A549 treated with AZD2906 at 1 μM for 4 hours (cell line): ENCODE data around the gene SSTR4. TPM values are rescaled to one million over a fixed set of nuclear protein-coding genes. Genes with fewer than 3 reads are reported as not detected.

Experiments
- total RNA-seq: library from RNA; stranded (reverse); fragments of 200-300 nt; extraction: Qiagen RNA extraction; gene quantifications from 5 replicates; pipeline ENCODE4 v1.2.3, GENCODE V29; 2022

SSTR4 gene, protein sequence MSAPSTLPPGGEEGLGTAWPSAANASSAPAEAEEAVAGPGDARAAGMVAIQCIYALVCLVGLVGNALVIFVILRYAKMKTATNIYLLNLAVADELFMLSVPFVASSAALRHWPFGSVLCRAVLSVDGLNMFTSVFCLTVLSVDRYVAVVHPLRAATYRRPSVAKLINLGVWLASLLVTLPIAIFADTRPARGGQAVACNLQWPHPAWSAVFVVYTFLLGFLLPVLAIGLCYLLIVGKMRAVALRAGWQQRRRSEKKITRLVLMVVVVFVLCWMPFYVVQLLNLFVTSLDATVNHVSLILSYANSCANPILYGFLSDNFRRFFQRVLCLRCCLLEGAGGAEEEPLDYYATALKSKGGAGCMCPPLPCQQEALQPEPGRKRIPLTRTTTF
- total RNA-seq = 0.43 to 0.96 TPM (median 0.79 TPM) in 5 replicates

DNA sequence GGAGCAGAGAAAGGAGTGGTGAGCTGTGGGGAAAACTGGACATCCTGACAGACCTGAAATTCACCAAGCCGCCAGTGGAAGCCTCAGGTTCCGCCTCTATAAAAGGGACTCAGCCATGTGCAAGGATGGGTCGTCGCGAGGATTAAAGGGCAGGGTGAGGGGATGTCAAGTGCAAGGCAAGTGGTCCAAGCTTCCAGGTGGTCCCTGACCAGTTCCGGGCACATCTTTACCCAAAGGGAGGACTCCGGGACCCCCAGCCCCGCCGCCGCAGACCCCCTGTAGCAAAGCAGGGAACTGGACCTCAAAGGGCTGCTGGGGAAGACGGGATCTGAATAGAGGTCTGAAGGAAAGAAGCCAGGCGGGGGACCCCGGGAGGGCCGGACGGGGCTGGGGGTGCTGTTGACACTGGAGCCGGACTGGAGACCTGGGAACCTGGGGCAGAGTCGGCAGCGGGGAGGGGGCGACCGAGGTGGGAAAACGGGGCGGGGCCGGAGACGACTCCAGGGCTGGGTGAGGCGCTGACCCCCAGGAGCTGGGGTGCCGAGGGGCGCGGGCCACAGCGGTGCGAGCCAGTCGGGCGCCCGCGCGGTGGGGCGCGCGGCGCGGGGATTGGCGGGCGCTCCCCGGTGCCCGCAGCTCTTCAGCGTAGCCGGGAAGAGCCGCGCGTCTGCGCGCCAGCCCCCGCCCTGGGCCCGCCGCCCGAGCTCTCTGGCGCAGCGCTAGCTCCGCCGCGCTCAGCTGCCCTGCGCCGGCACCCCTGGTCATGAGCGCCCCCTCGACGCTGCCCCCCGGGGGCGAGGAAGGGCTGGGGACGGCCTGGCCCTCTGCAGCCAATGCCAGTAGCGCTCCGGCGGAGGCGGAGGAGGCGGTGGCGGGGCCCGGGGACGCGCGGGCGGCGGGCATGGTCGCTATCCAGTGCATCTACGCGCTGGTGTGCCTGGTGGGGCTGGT lies at the start of gene SSTR4:
Gene SSTR4 (plus strand): TSS at position 592 of the 951 bp plus-strand sequence. CDS start 172 bp downstream, at position 764.

DNA sequence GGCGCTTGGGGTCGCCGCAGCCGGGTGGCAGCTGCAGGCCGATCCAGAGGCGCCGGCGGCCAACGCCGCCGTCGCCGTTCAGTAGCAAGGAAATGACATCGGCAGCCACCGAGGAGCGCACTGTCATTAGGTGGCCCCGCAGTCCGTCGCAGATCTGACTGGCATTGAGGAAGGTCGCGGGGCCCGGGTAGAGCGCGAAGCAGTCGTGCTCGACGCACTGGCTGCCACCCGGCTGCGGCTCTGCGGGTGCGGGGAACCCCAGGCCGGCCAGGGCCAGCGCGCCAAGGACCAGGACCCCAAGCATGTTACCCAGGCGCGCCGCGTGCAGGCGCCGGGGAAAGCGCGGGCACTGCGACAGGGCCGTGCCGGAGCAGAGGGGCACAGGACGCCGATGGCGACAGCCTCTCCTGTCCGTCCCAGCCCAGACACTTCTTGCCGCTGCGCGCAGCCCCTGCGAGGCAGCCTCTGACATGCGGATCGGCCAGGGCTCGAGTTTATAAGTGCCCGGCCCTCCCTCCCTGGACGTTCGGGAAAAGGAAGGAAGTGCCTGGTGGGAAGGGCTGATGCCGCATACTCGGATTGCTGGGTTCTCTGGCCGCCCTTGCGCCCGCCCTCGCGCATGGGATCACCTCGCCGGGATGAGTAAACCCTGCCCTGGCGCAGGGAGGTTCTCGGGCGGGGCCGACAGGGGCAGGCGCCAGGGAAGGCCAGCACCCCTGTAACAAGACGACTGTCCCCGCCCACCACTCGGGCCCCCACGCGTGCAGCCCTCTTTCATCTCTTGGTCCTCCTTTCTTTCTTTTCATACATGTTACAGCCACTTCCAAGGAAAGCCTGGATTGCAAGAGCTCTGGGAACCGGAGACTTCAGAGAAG lies 14.3 kb downstream of the SSTR4 start, which contains the start of gene THBD:
Gene THBD (minus strand): TSS at position 472 of the 875 bp plus-strand sequence. CDS start 168 bp downstream, at position 304.

DNA sequence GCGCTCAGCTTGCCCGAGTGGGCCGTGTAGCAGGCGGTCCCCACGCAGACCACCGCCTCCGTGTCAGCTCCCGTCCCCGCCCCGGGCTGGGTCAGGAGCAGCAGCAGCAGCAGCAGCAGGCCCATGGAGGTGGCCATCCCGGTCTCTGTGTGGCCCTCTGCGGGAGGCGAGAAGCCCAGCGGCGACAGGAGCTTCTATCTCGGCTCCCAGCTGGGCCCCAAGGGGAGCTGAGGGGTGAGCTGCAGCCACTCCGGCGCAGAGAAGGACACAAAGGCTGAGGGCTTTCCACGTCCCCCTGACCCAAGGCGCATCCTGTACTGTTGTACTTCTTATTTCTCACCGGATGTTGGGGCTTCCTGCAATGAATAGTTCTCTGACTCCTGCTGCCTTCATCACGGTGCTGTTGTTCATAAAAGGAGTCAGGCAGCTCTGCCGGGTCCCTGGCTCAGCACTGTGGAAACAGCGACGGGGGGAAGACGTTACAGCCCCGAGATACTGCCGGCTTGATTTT lies 51.0 kb downstream of the SSTR4 start, which contains the start of gene CD93:
Gene CD93 (minus strand): TSS at position 269 of the 511 bp plus-strand sequence. CDS start 132 bp downstream, at position 137.

Other genes with a start within 250 kb of the SSTR4 start
- gene THBD, start 14.4 kb downstream of the SSTR4 start, total RNA-seq = 119 to 156 TPM (median 134 TPM) in 5 replicates
- 0.01 TPM in 2 of 5 replicates, not detected in the others for gene CD93, start 51.0 kb downstream of the SSTR4 start, total RNA-seq